Measurements from ENCODE around the gene SPECC1. TPM values are rescaled to one million over a fixed set of nuclear protein-coding genes. Genes with fewer than 3 reads are reported as not detected.

Gene SPECC1
- total and polyA plus RNA-seq, 9 of the 15 experiments (the other 6 are each of a cell fraction or from before 2014, with no cell fraction given): 2.4 to 19.6 (median 14.7) TPM

DNA sequence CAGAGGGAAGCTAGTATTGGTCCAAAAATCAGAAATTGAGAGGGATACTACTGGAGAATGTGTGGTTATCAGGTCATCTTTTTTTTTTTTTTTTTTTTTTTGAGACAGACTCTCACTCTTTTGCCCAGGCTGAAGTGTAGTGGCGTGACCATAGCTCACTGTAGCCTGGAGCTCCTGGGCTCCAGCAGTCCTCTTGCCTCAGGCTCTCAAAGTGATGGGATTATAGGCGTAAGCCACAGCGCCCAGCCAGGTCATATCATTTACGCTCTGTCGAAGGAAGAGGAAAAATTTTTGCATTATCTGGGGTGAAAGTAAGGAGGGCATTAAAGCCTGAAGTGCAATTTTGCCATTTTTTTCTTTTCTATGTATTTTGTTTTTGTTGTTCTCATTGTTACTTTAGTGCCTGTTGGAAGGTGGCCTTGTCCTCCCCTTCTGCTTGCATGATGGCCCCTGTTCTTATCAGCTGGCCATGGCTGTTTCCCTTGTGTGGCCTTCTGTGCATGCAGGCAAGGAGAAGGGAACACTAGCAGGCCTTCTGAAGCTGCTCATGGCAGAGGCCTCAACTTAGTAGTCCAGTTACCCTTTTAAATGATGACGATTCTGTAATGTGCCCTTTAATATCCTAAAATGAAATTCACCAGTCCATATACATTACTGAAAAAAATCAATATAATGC lies 118.3 kb downstream of the SPECC1 start:
- Histone ChIP-seq H2AFZ (ENCODE audit: low read depth, low read length) (no peak overlapping the region), H3K4me2 (ENCODE audit: insufficient read depth, low read length) (no peak overlapping the region), H3K79me2 (ENCODE audit: control insufficient read depth, insufficient read depth, low read length) (no peaks in the 10 kb centered on the region), H4K20me1 (replicated peaks; ENCODE audit: control insufficient read depth, insufficient read depth, low read length) (no peaks in the 10 kb centered on the region), H3K9me1 (ENCODE audit: control insufficient read depth, insufficient read depth, low read length) (no peaks in the 10 kb centered on the region), H3K9me3 (replicated peaks; ENCODE audit: control insufficient read depth, insufficient read depth, low read depth, low read length) (no peaks in the 10 kb centered on the region), H3K9ac (ENCODE audit: insufficient read depth in 1 of 2, low read depth in 2 of 2, low read length in 2 of 2) (no peak overlapping the region), H3K4me1 (replicated peaks in 1 of 2; ENCODE audit: control insufficient read depth in 2 of 2, insufficient read depth in 2 of 2, low read length in 2 of 2) (no peaks in the 10 kb centered on the region; a peak in 1 of 5 replicates), H3K27me3 (ENCODE audit: control insufficient read depth in 2 of 2, insufficient read depth in 2 of 2, low read length in 2 of 2) (no peaks in the 10 kb centered on the region), H3K4me3 (no peak overlapping the region), H3K36me3 (ENCODE audit: control insufficient read depth, insufficient read depth, low read length) (no peaks in the 10 kb centered on the region), H3K27ac (ENCODE audit: extremely low read depth, low read depth, low read length) (no peak overlapping the region)
- intact Hi-C loops (cut with micrococcal nuclease) (no loop called here), in situ Hi-C loops (cut with MboI) (loop anchor here (10.0 kb wide), 1 partner anchor 187 kb away; no protein-coding TSS in a partner anchor)
- DNase-seq (ENCODE audit: extremely low read depth in 1 of 4, low spot score in 3 of 4) (no peak), FAIRE-seq (no peak), ATAC-seq (no peak)
- POLR2A ChIA-PET: interaction anchor here (0.6 kb wide), 1 partner anchor 71 kb away, joined by 4 read pairs; no protein-coding TSS in a partner anchor
- 40% methylated on average over 1 of the region's 6 CpGs for WGBS (ENCODE audit: insufficient coverage, low coverage, missing lambda C conversion rate)
- TF ChIP-seq ZNF586 (CRISPR knock-in tag; conservative IDR thresholded peaks at IDR 0.05) (no peak), TEAD4 (IDR thresholded peaks at IDR 0.05; ENCODE audit: low read length) (no peak), TEAD4 (CRISPR knock-in tag; IDR thresholded peaks at IDR 0.05; ENCODE audit: borderline replicate concordance) (no peak), NFYB (IDR thresholded peaks at IDR 0.05; ENCODE audit: extremely low read depth, insufficient read length) (no peak), TAF9B (IDR thresholded peaks at IDR 0.05; ENCODE audit: partially characterized antibody) (no peak)
- TF ChIP-seq, protein P1, sequence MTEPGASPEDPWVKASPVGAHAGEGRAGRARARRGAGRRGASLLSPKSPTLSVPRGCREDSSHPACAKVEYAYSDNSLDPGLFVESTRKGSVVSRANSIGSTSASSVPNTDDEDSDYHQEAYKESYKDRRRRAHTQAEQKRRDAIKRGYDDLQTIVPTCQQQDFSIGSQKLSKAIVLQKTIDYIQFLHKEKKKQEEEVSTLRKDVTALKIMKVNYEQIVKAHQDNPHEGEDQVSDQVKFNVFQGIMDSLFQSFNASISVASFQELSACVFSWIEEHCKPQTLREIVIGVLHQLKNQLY (CRISPR knock-in tag; conservative IDR thresholded peaks at IDR 0.05): no peak
- no TSS peak for BruUV-seq (replicated peaks)
- CTCF ChIA-PET (ENCODE audit: low intra/inter-chr PET ratio): no interaction called here
